ENCODE results near the gene MDC1. TPM values are rescaled to one million over a fixed set of nuclear protein-coding genes. Genes with fewer than 3 reads are reported as not detected.
A peak's percentile ranks its signal among the peaks of the same experiment; 100 is the strongest.

MDC1 gene
- total RNA-seq, 1 experiment from 2014 or later: 53.4 TPM

DNA sequence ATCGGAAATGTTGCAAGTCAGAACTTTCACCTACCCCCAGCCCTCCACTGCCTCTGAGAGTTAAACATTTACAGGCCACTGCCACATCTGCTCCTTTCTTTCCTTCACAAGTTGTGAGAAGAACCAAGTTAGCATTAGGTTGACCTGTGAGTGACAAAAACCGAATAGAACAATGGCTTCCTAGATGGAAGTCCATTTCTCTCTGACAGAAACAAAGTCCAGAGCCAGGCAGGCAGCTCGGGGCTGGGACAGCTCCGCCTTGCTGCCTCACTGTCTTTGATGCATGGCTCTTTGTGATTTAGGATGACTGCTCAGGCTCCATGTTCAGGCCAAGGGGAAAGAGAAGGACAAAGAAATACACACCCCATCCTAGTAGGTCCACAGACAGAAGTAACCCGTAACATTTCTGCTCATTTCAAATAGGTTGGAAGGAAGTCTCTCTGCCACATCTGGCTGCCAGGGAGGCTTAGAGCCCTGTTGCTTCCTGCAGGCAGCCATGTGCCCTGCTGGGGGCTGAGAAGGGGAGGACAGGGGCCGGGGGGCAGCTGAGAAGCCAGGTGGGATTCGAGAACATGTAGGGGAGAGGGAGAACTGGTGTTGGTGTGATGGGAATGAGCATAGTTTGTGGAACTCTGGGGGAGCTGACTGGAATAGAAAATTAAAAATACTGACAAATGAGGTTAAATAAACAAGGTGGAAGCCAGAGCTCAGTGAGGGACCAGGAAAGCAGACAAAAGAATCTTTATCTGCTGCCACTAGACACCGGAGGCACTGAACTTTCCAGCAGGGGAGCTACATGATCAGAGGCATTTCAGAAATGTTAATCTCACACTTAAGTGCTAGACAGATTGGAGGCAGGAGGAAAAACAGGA lies 46.8 kb upstream of the MDC1 start:
- DNase-seq (ENCODE audit: low spot score): peak; percentile 60
- ChIA-PET CTCF (interaction anchor here (0.5 to 0.7 kb wide), 4 partner anchors 9 to 307 kb away, joined by 3 to 6 read pairs (median 4); no protein-coding TSS in a partner anchor), POLR2A (ENCODE audit: low non-redundant PET) (interaction anchor here (0.6 to 1.2 kb wide), 2 partner anchors 28 to 149 kb away, joined by 5 to 7 read pairs; no protein-coding TSS in a partner anchor)
- H3K4me1 ChIP-seq (ENCODE audit: insufficient read depth, low read length, poor library complexity, severe bottlenecking): peaks cover 20% of the 10 kb centered on the region
- TF ChIP-seq, protein P1, sequence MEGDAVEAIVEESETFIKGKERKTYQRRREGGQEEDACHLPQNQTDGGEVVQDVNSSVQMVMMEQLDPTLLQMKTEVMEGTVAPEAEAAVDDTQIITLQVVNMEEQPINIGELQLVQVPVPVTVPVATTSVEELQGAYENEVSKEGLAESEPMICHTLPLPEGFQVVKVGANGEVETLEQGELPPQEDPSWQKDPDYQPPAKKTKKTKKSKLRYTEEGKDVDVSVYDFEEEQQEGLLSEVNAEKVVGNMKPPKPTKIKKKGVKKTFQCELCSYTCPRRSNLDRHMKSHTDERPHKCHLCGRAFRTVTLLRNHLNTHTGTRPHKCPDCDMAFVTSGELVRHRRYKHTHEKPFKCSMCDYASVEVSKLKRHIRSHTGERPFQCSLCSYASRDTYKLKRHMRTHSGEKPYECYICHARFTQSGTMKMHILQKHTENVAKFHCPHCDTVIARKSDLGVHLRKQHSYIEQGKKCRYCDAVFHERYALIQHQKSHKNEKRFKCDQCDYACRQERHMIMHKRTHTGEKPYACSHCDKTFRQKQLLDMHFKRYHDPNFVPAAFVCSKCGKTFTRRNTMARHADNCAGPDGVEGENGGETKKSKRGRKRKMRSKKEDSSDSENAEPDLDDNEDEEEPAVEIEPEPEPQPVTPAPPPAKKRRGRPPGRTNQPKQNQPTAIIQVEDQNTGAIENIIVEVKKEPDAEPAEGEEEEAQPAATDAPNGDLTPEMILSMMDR (conservative IDR thresholded peaks at IDR 0.05; ENCODE audit: low read depth, low read length): no peak
- TF ChIP-seq EZH2 (IDR thresholded peaks at IDR 0.05; ENCODE audit: borderline replicate concordance, low read depth, low read length, poor library complexity, severe bottlenecking): no peak
- no TSS peak for BruUV-seq (replicated peaks)
- H3K27me3 ChIP-seq (replicated peaks; ENCODE audit: insufficient read depth, low read depth, low read length, poor library complexity): no peaks in the 10 kb centered on the region
- H3K9me3 ChIP-seq (ENCODE audit: low read depth, low read length, poor library complexity, severe bottlenecking): no peaks in the 10 kb centered on the region
- H3K4me3 ChIP-seq (ENCODE audit: low read depth, low read length, poor library complexity, severe bottlenecking): no peak overlapping the region
- no peaks in the 10 kb centered on the region for H3K36me3 ChIP-seq (ENCODE audit: insufficient read depth, low read length, poor library complexity, severe bottlenecking)
- intact Hi-C loops (cut with micrococcal nuclease; ENCODE audit: unreplicated experiment): no loop called here
- H3K27ac ChIP-seq (ENCODE audit: low read depth, low read length, poor library complexity, severe bottlenecking): peak overlapping the region; percentile 52

DNA sequence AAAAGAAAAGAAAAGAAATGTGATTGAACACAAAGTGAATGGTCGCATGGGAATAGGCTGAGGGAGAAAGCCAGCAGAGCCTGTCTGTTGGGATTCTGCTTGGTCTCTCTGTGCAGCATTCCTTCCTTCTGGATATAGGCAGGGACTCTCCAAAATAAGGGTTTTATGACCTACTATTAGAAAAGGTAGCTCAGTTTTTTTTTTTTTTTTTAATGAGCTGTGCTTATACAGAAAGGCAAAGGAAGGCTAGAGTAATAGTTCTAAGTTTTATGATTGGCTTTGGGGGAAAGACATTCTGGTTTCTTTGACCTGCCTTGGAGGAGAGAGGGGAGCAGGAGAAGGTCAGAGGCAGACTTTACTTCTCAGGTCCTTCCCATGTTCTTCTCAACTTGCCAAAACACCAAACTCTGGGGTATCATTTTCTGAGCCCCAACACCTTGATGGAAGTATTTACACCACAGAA lies 46.1 kb upstream of the MDC1 start:
- Histone ChIP-seq H3K27me3 (replicated peaks; ENCODE audit: insufficient read depth, low read depth, low read length, poor library complexity) (no peaks in the 10 kb centered on the region), H3K9me3 (ENCODE audit: low read depth, low read length, poor library complexity, severe bottlenecking) (no peaks in the 10 kb centered on the region), H3K27ac (ENCODE audit: low read depth, low read length, poor library complexity, severe bottlenecking) (no peak overlapping the region), H3K4me1 (ENCODE audit: insufficient read depth, low read length, poor library complexity, severe bottlenecking) (peaks cover 20% of the 10 kb centered on the region), H3K4me3 (ENCODE audit: low read depth, low read length, poor library complexity, severe bottlenecking) (no peak overlapping the region), H3K36me3 (ENCODE audit: insufficient read depth, low read length, poor library complexity, severe bottlenecking) (no peaks in the 10 kb centered on the region)
- ChIA-PET CTCF (interaction anchor here (0.6 to 0.7 kb wide), 2 partner anchors 58 to 308 kb away, joined by 3 to 6 read pairs; no protein-coding TSS in a partner anchor), POLR2A (ENCODE audit: low non-redundant PET) (no interaction called here)
- no peak for DNase-seq (ENCODE audit: low spot score)
- intact Hi-C loops (cut with micrococcal nuclease; ENCODE audit: unreplicated experiment): no loop called here
- TF ChIP-seq, protein P1 (conservative IDR thresholded peaks at IDR 0.05; ENCODE audit: low read depth, low read length): no peak
- no peak for TF ChIP-seq EZH2 (IDR thresholded peaks at IDR 0.05; ENCODE audit: borderline replicate concordance, low read depth, low read length, poor library complexity, severe bottlenecking)
- BruUV-seq (replicated peaks): no TSS peak

DNA sequence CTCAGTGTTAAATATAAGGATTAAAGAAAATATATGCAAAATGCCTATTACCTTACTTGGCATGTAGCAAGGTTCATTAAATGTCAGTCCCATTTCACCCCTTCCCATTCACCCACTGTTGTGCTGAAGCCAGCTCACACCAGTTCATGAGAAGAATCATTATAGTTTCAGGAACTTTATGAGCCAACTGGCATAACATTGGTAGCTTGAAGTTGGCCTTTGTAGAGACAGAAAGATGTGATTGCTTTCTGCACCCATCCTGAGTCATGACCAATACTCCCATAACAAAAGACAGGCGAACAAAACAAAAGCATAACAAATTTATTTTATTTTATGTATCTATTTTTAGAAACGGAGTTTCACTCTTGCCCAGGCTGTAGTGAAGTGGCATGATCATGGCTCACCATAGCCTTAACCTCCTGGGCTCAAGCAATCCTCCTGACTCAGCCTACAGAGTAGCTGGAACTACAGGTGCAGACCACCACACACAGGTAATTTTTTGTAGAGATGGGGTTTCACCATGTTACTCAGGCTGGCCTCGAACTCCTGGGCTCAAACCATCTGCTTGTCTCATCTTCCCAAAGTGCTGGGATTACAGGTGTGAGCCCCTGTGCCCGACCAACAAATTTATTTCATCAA lies 44.8 kb upstream of the MDC1 start:
- TF ChIP-seq, protein P1 (conservative IDR thresholded peaks at IDR 0.05; ENCODE audit: low read depth, low read length): no peak
- no peak for TF ChIP-seq EZH2 (IDR thresholded peaks at IDR 0.05; ENCODE audit: borderline replicate concordance, low read depth, low read length, poor library complexity, severe bottlenecking)
- peaks cover 20% of the 10 kb centered on the region for H3K4me1 ChIP-seq (ENCODE audit: insufficient read depth, low read length, poor library complexity, severe bottlenecking)
- CTCF ChIA-PET: no interaction called here
- H3K36me3 ChIP-seq (ENCODE audit: insufficient read depth, low read length, poor library complexity, severe bottlenecking): no peaks in the 10 kb centered on the region
- DNase-seq (ENCODE audit: low spot score): no peak
- no peak overlapping the region for H3K27ac ChIP-seq (ENCODE audit: low read depth, low read length, poor library complexity, severe bottlenecking)
- POLR2A ChIA-PET (ENCODE audit: low non-redundant PET): no interaction called here
- intact Hi-C loops (cut with micrococcal nuclease; ENCODE audit: unreplicated experiment): no loop called here
- no peaks in the 10 kb centered on the region for H3K27me3 ChIP-seq (replicated peaks; ENCODE audit: insufficient read depth, low read depth, low read length, poor library complexity)
- BruUV-seq (replicated peaks): no TSS peak
- H3K9me3 ChIP-seq (ENCODE audit: low read depth, low read length, poor library complexity, severe bottlenecking): no peaks in the 10 kb centered on the region
- H3K4me3 ChIP-seq (ENCODE audit: low read depth, low read length, poor library complexity, severe bottlenecking): no peak overlapping the region

Measured in A673 (cell line).